Hepatocyte (in vitro differentiated cells): ENCODE results near the gene ERC2. TPM values are rescaled to one million over a fixed set of nuclear protein-coding genes. Genes with fewer than 3 reads are reported as not detected.

Experiments
- DNase-seq: peaks from one replicate; pipeline ENCODE4 v3.0.0-alpha.2; 2016; ENCODE audit warnings: low spot score
- H2AFZ ChIP-seq: fragments of 200-600 bp; sonication (generic); 2 replicates; pipeline ENCODE4 v1.6.0; 2016; ENCODE audit warnings: antibody characterized with exemption, mild to moderate bottlenecking
- H3K27ac ChIP-seq: fragments of 200-600 bp; sonication (generic); 2 replicates; pipeline ENCODE4 v1.5.1; 2016; ENCODE audit warnings: mild to moderate bottlenecking
- H3K27me3 ChIP-seq: fragments of 200-600 bp; sonication (generic); 2 replicates; pipeline ENCODE4 v1.6.1; 2016
- H3K36me3 ChIP-seq: fragments of 200-600 bp; sonication (generic); replicated peaks from 2 replicates; pipeline ENCODE4 v1.5.1; 2016; ENCODE audit warnings: low read depth; ENCODE audit not compliant: insufficient read depth
- H3K4me1 ChIP-seq: fragments of 200-600 bp; sonication (generic); 2 replicates; pipeline ENCODE4 v1.5.1; 2016; ENCODE audit warnings: mild to moderate bottlenecking, moderate library complexity; ENCODE audit not compliant: insufficient read depth
- H3K4me2 ChIP-seq: fragments of 200-600 bp; sonication (generic); 2 replicates; pipeline ENCODE4 v1.6.0; 2016
- H3K4me3 ChIP-seq: fragments of 200-600 bp; sonication (generic); 2 replicates; pipeline ENCODE4 v1.5.1; 2016; ENCODE audit warnings: mild to moderate bottlenecking
- H3K79me2 ChIP-seq: fragments of 200-600 bp; sonication (generic); 2 replicates; pipeline ENCODE4 v1.6.0; 2017; ENCODE audit warnings: mild to moderate bottlenecking
- H3K9me2 ChIP-seq: fragments of 200-600 bp; sonication (generic); replicated peaks from 2 replicates; pipeline ENCODE4 v1.6.0; 2017; ENCODE audit warnings: mild to moderate bottlenecking; ENCODE audit not compliant: insufficient read depth
- H3K9me3 ChIP-seq: fragments of 200-600 bp; sonication (generic); 2 replicates; pipeline ENCODE4 v1.5.1; 2016; ENCODE audit warnings: low read depth, mild to moderate bottlenecking
- H4K20me1 ChIP-seq: fragments of 200-600 bp; sonication (generic); 2 replicates; pipeline ENCODE4 v1.6.0; 2016; ENCODE audit warnings: mild to moderate bottlenecking; ENCODE audit not compliant: insufficient read depth, poor library complexity, severe bottlenecking
- CTCF ChIP-seq: fragments of 200-600 bp; sonication (generic); IDR thresholded peaks from 2 replicates; pipeline ENCODE4 v1.5.1; 2016; ENCODE audit warnings: antibody characterized with exemption, mild to moderate bottlenecking; ENCODE audit not compliant: poor library complexity
- EZH2 ChIP-seq: fragments of 200-600 bp; sonication (generic); IDR thresholded peaks from 2 replicates; pipeline ENCODE4 v1.6.1; 2016; ENCODE audit warnings: antibody characterized with exemption, mild to moderate bottlenecking, borderline replicate concordance
- EZH2phosphoT487 ChIP-seq: fragments of 200-600 bp; sonication (generic); IDR thresholded peaks from one replicate; pipeline ENCODE4 v1.6.1; 2018; ENCODE audit warnings: antibody characterized with exemption, mild to moderate bottlenecking, low read depth, moderate library complexity; ENCODE audit not compliant: unreplicated experiment, severe bottlenecking
- WGBS: methylation state at CpG from one replicate; pipeline ENCODE4 v1.1.6; 2016; ENCODE audit warnings: low lambda C conversion rate; ENCODE audit errors: missing lambda C conversion rate; 5-methylcytosine and 5-hydroxymethylcytosine counted together
- polyA plus RNA-seq: library from polyadenylated mRNA; unstranded; fragments of >200 nt; fragmentation: Nextera tagmentation; extraction: Ambion mirVana; gene quantifications from 2 replicates; pipeline ENCODE4 v1.2.1, GENCODE V29; 2016
- total RNA-seq: library from RNA; depleted of rRNA; stranded (reverse); fragments of >200 nt; gene quantifications from 2 replicates; pipeline ENCODE4 v1.2.3, GENCODE V29; 2014

The ERC2 gene
- total and polyA plus RNA-seq, 2 experiments from 2014 or later, result 1.2 to 5.3 TPM

GRCh38 chr3:55704521-55704920 lies 763.7 kb downstream of the ERC2 start:
- no peak for TF ChIP-seq CTCF
- TF ChIP-seq EZH2, result no peak
- no peak for TF ChIP-seq EZH2phosphoT487
- H3K4me2 ChIP-seq, result no peak overlapping the region
- no peak overlapping the region for H2AFZ ChIP-seq
- H3K9me2 ChIP-seq, result no peaks in the 10 kb centered on the region
- H3K4me3 ChIP-seq, result no peak overlapping the region
- H3K36me3 ChIP-seq, result no peaks in the 10 kb centered on the region
- no peak overlapping the region for H3K27ac ChIP-seq
- peaks cover 16% of the 10 kb centered on the region for H3K4me1 ChIP-seq
- H4K20me1 ChIP-seq, result no peaks in the 10 kb centered on the region
- WGBS, result 91% methylated on average over 1 of the region's 1 CpG
- H3K9me3 ChIP-seq, result no peaks in the 10 kb centered on the region
- DNase-seq, result no peak
- H3K27me3 ChIP-seq, result no peaks in the 10 kb centered on the region
- H3K79me2 ChIP-seq, result no peaks in the 10 kb centered on the region

- no peak for TF ChIP-seq CTCF
- no peak for TF ChIP-seq EZH2phosphoT487
- no peak for TF ChIP-seq EZH2
- 96% methylated on average over 6 of the region's 6 CpGs for WGBS
- no peak overlapping the region for H3K4me3 ChIP-seq
Measured at GRCh38 chr3:55702822-55703221, 765.4 kb downstream of the ERC2 start.

GRCh38 chr3:55701997-55702396 lies 766.3 kb downstream of the ERC2 start:
- H3K9me2 ChIP-seq, result no peaks in the 10 kb centered on the region
- H3K79me2 ChIP-seq, result no peaks in the 10 kb centered on the region
- H3K9me3 ChIP-seq, result no peaks in the 10 kb centered on the region
- no peak overlapping the region for H2AFZ ChIP-seq
- H3K27ac ChIP-seq, result no peak overlapping the region
- no peak overlapping the region for H3K4me2 ChIP-seq
- peak; percentile 25 for DNase-seq
- TF ChIP-seq EZH2phosphoT487 (no peak), CTCF (no peak), EZH2 (no peak)
- no peaks in the 10 kb centered on the region for H3K27me3 ChIP-seq
- H3K36me3 ChIP-seq, result no peaks in the 10 kb centered on the region
- 54% methylated on average over 3 of the region's 3 CpGs for WGBS
- no peaks in the 10 kb centered on the region for H4K20me1 ChIP-seq
- H3K4me1 ChIP-seq, result peaks cover 5% of the 10 kb centered on the region
- H3K4me3 ChIP-seq, result no peak overlapping the region

More at GRCh38 chr3:55702822-55703221, 765.4 kb downstream of the ERC2 start:
- Histone ChIP-seq H2AFZ (no peak overlapping the region), H3K36me3 (no peaks in the 10 kb centered on the region), H3K27ac (no peak overlapping the region), H4K20me1 (no peaks in the 10 kb centered on the region), H3K9me3 (no peaks in the 10 kb centered on the region), H3K9me2 (no peaks in the 10 kb centered on the region), H3K79me2 (no peaks in the 10 kb centered on the region), H3K27me3 (no peaks in the 10 kb centered on the region), H3K4me1 (peaks cover 6% of the 10 kb centered on the region), H3K4me2 (no peak overlapping the region)
- no peak for DNase-seq

- no peak overlapping the region for H3K4me3 ChIP-seq
- WGBS, result 45% methylated on average over 6 of the region's 6 CpGs
- H3K79me2 ChIP-seq, result no peaks in the 10 kb centered on the region
- no peaks in the 10 kb centered on the region for H3K9me2 ChIP-seq
- no peak overlapping the region for H3K4me2 ChIP-seq
- H2AFZ ChIP-seq, result no peak overlapping the region
- TF ChIP-seq EZH2phosphoT487 (no peak), EZH2 (no peak), CTCF (no peak)
- H3K9me3 ChIP-seq, result no peaks in the 10 kb centered on the region
- H3K27me3 ChIP-seq, result no peaks in the 10 kb centered on the region
- H3K27ac ChIP-seq, result no peak overlapping the region
- H3K4me1 ChIP-seq, result peaks cover 5% of the 10 kb centered on the region
- DNase-seq, result no peak
- no peaks in the 10 kb centered on the region for H4K20me1 ChIP-seq
- H3K36me3 ChIP-seq, result no peaks in the 10 kb centered on the region
Measured at GRCh38 chr3:55698831-55699230, 769.4 kb downstream of the ERC2 start.
